Hematopoietic multipotent progenitor cell treated with erythropoietin and hydrocortisone succinate and interleukin-3 and kit ligand, for 15 days (in vitro differentiated cells): ENCODE measurements around the gene CCN5.
"Not testable (repeated sequence)": the region's sequence is repeated elsewhere in the genome, so short reads cannot be mapped to it uniquely, and the experiment has no call there.

Experiments
- DNase-seq: peaks from one replicate; pipeline ENCODE4 v3.0.0-alpha.2; 2015; ENCODE audit warnings: low spot score

CCN5 gene

DNA sequence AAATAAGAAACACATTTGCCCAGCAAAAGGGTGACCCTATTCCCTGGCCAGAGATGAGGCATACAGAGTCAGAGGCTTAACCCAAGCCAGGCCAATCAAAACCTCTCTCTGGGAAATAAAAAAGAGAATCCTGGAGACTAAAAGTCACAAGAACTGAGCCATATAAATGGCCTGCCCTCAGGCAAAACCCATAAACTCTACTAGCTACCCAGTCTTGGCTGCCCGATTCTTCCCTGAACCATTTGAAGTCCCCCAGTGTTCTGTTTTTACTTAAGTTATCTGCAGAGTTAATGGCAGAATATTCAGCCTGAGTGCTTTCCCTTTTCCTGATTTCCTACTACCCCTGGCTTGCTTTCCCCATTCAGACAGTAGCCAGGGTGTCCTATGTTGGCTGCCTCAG, 44.4 kb downstream of the CCN5 start:
- DNase-seq: no peak

DNA sequence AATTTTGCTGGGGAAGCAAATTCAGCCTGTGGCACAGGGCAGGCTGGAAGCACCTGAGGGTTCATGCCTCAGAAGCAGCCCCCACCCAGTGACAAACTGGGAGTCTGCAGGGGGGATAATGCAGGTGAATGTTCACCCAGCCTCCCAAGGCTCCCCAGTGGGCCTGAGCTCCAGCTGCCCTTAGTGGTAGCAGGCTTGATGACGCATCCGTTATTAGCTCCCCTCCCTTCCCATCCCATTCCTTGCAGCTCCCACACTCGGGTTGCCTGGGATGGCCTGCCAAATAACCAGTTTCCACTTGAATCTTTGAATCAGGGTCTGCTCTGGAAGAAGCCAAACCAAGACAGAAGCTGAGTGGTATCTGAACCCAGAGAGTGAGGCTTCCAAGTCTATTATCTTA, 46.3 kb downstream of the CCN5 start:
- DNase-seq: no peak

DNA sequence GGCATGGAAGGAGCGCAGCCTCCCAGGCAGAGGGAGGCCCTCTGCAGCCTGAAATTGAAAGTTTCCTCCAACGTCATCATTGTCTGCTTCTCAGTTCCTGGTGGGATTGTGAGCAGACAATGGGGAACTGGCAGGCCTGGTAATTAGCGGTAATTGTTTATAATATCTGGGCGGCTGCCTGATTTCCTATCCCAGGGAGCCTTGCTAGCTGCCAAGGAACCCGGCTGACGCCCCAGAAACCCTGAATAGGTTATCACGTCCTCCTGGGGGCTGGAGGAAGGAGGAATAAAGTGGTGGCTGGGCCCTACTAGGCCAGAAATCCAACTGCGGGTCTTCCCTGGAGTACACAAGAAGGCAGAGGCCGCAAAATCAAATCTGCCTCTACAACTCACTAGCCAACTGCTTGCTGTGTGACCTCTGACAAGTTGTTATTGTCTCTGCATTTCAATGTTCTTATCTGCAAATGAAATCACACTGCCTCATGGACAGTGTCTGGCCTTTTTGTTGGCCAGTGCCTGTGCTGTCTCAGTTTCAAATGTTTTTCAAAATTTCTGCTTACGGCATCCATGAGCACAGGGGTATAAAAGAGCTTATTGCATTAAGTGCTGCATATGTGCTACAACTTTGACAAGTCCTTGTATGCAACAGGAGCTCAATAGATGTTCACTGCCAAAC, 47.4 kb downstream of the CCN5 start:
- no peak for DNase-seq

DNA sequence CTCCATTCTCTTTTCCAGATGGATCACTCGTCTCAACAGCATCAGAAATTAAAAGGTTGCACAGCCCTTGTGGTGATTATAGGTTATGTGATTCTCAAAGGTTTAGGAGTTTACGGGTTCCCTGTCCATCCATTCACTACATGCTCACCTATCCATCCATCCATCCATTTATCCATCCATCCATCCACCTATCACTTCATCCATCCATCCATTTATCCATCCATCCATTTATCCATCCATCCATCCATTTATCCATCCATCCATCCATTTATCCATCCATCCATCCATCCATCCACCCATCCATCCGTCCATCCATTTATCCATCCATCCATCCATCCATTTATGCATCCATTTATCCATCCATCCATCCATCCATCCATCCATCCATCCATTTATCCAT, 48.6 kb downstream of the CCN5 start:
- not testable (repeated sequence) for DNase-seq

DNA sequence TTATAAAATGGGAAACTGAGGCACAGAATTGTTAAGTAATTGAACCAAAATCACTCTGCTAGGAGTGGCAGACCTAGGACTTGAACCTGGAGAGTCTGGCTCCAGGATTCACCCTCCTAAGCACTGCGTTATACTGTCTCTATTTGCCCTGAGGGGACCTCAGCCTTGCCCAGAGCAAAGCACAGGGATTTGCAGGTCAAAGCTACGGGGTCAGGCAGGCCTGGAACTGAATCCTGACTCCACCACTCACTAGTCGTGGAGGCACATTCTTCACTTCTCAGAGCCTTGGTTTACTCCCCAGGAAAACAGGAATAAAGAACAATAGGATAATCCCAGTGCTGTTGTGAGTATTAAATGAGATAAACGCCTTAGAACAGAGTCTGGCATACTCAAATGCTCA, 49.9 kb downstream of the CCN5 start:
- DNase-seq: no peak

GRCh38 chr20:44765701-44766347, 50.7 kb downstream of the CCN5 start:
- no peak for DNase-seq

DNA sequence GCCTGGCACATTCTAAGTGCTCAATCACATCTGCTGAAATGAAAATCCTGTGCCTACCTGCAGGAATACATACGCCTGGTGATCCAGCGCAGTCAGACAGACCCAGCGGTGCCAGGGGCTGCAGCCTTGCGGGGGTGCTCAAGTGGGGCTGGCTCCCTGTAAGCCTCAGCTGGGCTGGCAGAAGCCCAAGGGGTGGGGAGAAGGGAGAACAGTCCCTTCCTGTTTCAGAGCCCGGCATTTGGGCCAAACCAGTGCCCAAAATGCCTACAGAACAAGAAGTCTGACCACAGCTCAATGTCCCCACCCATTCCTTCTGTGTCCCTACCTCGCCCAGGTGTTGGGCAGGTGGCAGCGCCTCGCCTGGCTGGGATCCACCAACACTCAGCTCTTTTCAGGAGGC, 53.1 kb downstream of the CCN5 start:
- DNase-seq: no peak

DNA sequence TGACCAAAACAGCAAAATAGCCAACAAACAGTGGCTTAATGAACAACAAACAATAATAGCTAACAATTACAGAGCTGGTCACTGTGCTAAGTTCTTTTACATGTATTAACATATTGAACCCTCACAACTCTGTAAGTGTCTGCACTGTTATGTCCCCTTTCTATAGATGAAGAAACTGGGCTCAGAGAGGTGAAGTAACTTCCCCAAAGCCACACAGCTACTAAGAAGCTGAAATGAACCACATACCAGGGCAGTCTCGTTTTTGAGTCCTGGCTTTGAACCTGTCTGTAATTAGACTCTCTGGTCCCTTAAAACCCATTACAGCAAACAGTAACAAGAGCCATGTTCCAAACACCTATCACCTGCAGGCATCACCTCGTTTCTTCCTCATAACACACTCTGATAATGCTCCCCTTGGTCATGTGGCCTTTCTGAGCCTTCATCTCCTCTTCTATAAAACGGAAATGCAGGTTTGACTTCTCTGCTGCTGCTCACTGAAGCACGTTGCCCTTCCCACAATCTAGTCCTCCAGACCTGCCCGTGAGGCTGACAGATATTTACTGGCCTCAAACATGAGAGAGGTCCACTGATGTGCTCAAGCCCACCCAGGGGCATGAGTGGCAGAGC, 53.8 kb downstream of the CCN5 start:
- DNase-seq: no peak

DNA sequence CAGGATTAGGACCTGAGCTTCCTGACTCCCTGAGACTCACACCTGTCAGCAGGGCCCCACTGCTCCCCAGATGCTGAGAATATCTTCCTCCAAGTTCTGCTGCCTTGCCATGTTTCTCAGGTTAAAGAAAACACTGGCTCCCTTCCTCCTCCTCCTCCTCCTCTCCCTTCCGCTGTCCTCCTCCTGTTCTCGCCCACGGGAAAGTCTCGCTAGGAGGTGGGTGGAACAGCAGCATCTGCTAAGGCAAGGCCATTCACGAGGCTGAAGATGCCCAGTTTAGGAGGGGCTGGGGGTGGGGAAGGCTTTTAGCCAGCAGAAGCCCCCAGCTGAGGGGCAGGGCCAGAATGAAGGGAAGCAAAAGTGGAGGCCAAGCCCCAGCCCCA, 54.3 kb downstream of the CCN5 start:
- no peak for DNase-seq

GRCh38 chr20:44770484-44771171, 55.5 kb downstream of the CCN5 start:
- DNase-seq: no peak

DNA sequence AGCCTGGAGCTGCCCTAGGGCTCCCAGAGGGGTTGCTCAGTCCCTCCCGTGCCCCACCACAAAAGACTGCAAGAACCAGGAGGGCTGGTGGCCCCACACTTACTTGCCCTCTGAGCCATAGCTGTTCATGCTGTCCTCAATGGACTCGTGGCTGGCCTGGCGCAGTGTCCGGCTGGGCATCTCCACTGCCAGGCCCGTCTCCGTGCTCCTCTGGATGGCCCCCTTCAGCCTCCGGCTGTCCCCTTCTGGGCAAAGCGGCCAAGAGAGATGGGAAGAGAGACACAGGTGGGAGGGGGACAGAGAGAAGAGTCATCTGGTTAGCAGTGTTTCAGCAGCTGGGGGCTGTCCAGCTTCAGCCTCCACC, 56.0 kb downstream of the CCN5 start:
- no peak for DNase-seq

DNA sequence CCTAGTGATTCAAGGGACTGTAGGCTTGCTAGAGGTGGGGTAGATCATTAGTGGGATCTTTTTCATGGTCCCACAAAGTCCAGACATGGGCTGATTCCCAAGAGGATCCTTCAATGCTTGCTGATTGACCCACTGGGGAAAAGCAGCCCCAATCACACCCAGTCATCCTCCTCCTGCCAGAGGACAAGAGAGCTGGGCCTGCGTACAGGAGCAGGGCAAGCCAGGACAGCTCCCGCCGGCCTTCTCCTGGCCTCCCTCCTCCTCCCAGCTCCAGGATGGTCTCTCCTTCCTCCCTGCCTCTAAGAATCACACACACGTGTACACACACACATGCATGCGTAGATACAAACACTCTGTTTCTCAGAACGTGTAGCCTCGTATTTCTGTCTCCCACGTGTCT, 57.5 kb downstream of the CCN5 start:
- DNase-seq: no peak

- no peak for DNase-seq
Observed at GRCh38 chr20:44773070-44773829, 58.1 kb downstream of the CCN5 start.

GRCh38 chr20:44776980-44777379, 61.8 kb downstream of the CCN5 start:
- DNase-seq: no peak
